ENCODE results near the gene SCN5A. TPM values are rescaled to one million over a fixed set of nuclear protein-coding genes. Genes with fewer than 3 reads are reported as not detected.

Gene SCN5A
- total RNA-seq, 1 experiment from 2014 or later = 13.6 TPM

DNA sequence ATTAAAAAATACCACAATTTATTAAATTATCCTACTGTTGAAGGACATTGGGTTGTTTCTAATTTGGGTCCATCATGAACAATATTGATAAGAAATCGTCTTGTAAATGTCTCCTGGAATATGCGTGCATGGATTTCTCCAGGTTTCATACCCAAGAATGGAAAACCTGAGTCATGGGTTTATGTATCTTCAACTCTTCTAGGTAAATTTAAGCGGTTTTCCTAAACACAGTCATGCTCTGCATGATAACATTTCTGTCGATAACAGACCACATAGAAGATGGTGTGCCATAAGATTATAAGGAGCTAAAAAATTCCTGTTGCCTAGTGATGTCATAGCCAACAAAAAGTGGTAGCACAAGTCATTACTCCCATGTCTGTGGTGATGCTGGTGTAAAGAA lies 39.9 kb upstream of the SCN5A start:
- Mint-ChIP-seq H3K36me3 (no peaks in the 10 kb centered on the region), H3K4me3 (no peak overlapping the region), H3K4me1 (no peaks in the 10 kb centered on the region), H3K9me3 (no peaks in the 10 kb centered on the region), H3K27me3 (ENCODE audit: low read depth) (no peaks in the 10 kb centered on the region; the same call in 1 of the 2 replicates), H3K27ac (no peak overlapping the region)
- TF ChIP-seq ARID4B (CRISPR knock-in tag; IDR thresholded peaks at IDR 0.05; ENCODE audit: borderline replicate concordance) (no peak), ZNF416 (CRISPR knock-in tag; IDR thresholded peaks at IDR 0.05) (no peak), ZNF138 (CRISPR knock-in tag; conservative IDR thresholded peaks at IDR 0.05) (no peak), CBFB (CRISPR knock-in tag; IDR thresholded peaks at IDR 0.05; ENCODE audit: low read depth) (no peak), RORB (CRISPR knock-in tag; IDR thresholded peaks at IDR 0.05) (no peak), ZNF425 (CRISPR knock-in tag; conservative IDR thresholded peaks at IDR 0.05) (no peak), FOXP4 (CRISPR knock-in tag; IDR thresholded peaks at IDR 0.05) (no peak), ELF4 (CRISPR knock-in tag; IDR thresholded peaks at IDR 0.05; ENCODE audit: low read depth) (no peak), CREB1 (CRISPR knock-in tag; IDR thresholded peaks at IDR 0.05) (no peak)
- TF ChIP-seq, protein P1, sequence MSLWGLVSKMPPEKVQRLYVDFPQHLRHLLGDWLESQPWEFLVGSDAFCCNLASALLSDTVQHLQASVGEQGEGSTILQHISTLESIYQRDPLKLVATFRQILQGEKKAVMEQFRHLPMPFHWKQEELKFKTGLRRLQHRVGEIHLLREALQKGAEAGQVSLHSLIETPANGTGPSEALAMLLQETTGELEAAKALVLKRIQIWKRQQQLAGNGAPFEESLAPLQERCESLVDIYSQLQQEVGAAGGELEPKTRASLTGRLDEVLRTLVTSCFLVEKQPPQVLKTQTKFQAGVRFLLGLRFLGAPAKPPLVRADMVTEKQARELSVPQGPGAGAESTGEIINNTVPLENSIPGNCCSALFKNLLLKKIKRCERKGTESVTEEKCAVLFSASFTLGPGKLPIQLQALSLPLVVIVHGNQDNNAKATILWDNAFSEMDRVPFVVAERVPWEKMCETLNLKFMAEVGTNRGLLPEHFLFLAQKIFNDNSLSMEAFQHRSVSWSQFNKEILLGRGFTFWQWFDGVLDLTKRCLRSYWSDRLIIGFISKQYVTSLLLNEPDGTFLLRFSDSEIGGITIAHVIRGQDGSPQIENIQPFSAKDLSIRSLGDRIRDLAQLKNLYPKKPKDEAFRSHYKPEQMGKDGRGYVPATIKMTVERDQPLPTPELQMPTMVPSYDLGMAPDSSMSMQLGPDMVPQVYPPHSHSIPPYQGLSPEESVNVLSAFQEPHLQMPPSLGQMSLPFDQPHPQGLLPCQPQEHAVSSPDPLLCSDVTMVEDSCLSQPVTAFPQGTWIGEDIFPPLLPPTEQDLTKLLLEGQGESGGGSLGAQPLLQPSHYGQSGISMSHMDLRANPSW (CRISPR knock-in tag; conservative IDR thresholded peaks at IDR 0.05; ENCODE audit: low read depth) = no peak
- TF ChIP-seq, protein P2, sequence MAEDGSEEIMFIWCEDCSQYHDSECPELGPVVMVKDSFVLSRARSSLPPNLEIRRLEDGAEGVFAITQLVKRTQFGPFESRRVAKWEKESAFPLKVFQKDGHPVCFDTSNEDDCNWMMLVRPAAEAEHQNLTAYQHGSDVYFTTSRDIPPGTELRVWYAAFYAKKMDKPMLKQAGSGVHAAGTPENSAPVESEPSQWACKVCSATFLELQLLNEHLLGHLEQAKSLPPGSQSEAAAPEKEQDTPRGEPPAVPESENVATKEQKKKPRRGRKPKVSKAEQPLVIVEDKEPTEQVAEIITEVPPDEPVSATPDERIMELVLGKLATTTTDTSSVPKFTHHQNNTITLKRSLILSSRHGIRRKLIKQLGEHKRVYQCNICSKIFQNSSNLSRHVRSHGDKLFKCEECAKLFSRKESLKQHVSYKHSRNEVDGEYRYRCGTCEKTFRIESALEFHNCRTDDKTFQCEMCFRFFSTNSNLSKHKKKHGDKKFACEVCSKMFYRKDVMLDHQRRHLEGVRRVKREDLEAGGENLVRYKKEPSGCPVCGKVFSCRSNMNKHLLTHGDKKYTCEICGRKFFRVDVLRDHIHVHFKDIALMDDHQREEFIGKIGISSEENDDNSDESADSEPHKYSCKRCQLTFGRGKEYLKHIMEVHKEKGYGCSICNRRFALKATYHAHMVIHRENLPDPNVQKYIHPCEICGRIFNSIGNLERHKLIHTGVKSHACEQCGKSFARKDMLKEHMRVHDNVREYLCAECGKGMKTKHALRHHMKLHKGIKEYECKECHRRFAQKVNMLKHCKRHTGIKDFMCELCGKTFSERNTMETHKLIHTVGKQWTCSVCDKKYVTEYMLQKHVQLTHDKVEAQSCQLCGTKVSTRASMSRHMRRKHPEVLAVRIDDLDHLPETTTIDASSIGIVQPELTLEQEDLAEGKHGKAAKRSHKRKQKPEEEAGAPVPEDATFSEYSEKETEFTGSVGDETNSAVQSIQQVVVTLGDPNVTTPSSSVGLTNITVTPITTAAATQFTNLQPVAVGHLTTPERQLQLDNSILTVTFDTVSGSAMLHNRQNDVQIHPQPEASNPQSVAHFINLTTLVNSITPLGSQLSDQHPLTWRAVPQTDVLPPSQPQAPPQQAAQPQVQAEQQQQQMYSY (CRISPR knock-in tag; IDR thresholded peaks at IDR 0.05) = no peak
- TF ChIP-seq, protein P3, sequence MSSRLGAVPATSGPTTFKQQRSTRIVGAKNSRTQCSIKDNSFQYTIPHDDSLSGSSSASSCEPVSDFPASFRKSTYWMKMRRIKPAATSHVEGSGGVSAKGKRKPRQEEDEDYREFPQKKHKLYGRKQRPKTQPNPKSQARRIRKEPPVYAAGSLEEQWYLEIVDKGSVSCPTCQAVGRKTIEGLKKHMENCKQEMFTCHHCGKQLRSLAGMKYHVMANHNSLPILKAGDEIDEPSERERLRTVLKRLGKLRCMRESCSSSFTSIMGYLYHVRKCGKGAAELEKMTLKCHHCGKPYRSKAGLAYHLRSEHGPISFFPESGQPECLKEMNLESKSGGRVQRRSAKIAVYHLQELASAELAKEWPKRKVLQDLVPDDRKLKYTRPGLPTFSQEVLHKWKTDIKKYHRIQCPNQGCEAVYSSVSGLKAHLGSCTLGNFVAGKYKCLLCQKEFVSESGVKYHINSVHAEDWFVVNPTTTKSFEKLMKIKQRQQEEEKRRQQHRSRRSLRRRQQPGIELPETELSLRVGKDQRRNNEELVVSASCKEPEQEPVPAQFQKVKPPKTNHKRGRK (CRISPR knock-in tag; IDR thresholded peaks at IDR 0.05; ENCODE audit: borderline replicate concordance) = no peak
- ChIA-PET POLR2A (no interaction called here), CTCF (interaction anchor here (1.2 to 2.7 kb wide), 2 partner anchors 27 to 311 kb away, joined by 3 to 10 read pairs; no protein-coding TSS in a partner anchor)
- ATAC-seq (no peak), DNase-seq (ENCODE audit: low spot score) (no peak)

Measured in WTC11 (cell line).